K562 (cell line): ENCODE data around the gene ATP6V0A4. TPM values are rescaled to one million over a fixed set of nuclear protein-coding genes. Genes with fewer than 3 reads are reported as not detected.

Experiments
- ATAC-seq: fragments of 200-7000 bp; cut with Tn5 transposase; 3 replicates; pipeline ENCODE4 v1.9.1; 2020; ENCODE audit warnings: moderate library complexity
- BruUV-seq: library from RNA; stranded (reverse); fragments of 400-500 nt; replicated peaks from 2 replicates; lab custom pipeline; 2021; lab: Mats Ljungman, UMichigan
- CTCF ChIA-PET: fragments of 300-600 bp; formaldehyde crosslinking; extraction: SDS; loops from one replicate; lab custom pipeline; 2021; ENCODE audit warnings: low intra/inter-chr PET ratio; lab: Yijun Ruan, JAX
- POLR2A ChIA-PET: fragments of 300-600, 350-650 bp; sonication (Branson Sonifier 250); formaldehyde crosslinking; extraction: SDS; loops from one replicate; lab custom pipeline; 2021; ENCODE audit warnings: antibody characterized with exemption, inconsistent platforms; lab: Yijun Ruan, JAX
- DNase-seq, 4 experiments: peaks; one replicate each; pipeline versions ENCODE4 v3.0.0 to v3.0.0-alpha.2; 2011 to 2018; ENCODE audit warnings: low spot score in 3 of 4, mixed read lengths in 3 of 4; ENCODE audit errors: extremely low read depth in 1 of 4
- FAIRE-seq: peaks from 2 replicates; lab custom pipeline; 2011; peaks lifted over from hg19 to GRCh38; lab: Jason Lieb, UNC
- H2AFZ ChIP-seq: 2 replicates; pipeline ENCODE4 v1.6.0; 2011; ENCODE audit warnings: low read depth, low read length, control low read depth, inconsistent platforms
- H3K27ac ChIP-seq: fragments of 200-600 bp; 3 replicates; pipeline ENCODE4 v1.8.0; 2011; ENCODE audit warnings: low read depth, mild to moderate bottlenecking, control low read depth, inconsistent platforms, low read length, moderate library complexity, mixed read lengths; ENCODE audit errors: extremely low read depth
- H3K27me3 ChIP-seq, 2 experiments: fragments of 300-600 bp in 1 of 2; 2 replicates in 1 of 2; 3 replicates in 1 of 2; pipeline versions ENCODE4 v1.6.0 to v1.8.0; 2011; ENCODE audit warnings: inconsistent platforms in 2 of 2, low read length in 2 of 2, mild to moderate bottlenecking in 1 of 2, mixed read lengths in 1 of 2, moderate library complexity in 1 of 2; ENCODE audit not compliant: control insufficient read depth in 2 of 2, insufficient read depth in 2 of 2
- H3K36me3 ChIP-seq: fragments of 300-600 bp; 3 replicates; pipeline ENCODE4 v1.8.0; 2011; ENCODE audit warnings: mild to moderate bottlenecking, low read length, inconsistent platforms; ENCODE audit not compliant: control insufficient read depth, insufficient read depth
- H3K4me1 ChIP-seq, 2 experiments: fragments of 200-600 bp in 1 of 2; replicated peaks in 1 of 2; 2 replicates in 1 of 2; 3 replicates in 1 of 2; pipeline versions ENCODE4 v1.5.1 to v1.8.0; 2011; ENCODE audit warnings: inconsistent platforms in 2 of 2, low read length in 2 of 2, mild to moderate bottlenecking in 1 of 2, mixed read lengths in 1 of 2, moderate library complexity in 1 of 2; ENCODE audit not compliant: control insufficient read depth in 2 of 2, insufficient read depth in 2 of 2
- H3K4me2 ChIP-seq: 2 replicates; pipeline ENCODE4 v1.6.1; 2011; ENCODE audit warnings: low read length, control low read depth, inconsistent platforms, mixed read lengths; ENCODE audit not compliant: insufficient read depth
- H3K4me3 ChIP-seq: fragments of 200-600 bp; sonication (generic), shearing (Covaris generic); 2 replicates; pipeline ENCODE4 v1.5.1; 2016; ENCODE audit warnings: control low read depth, inconsistent platforms
- H3K79me2 ChIP-seq: fragments of 200-600 bp; 3 replicates; pipeline ENCODE4 v1.8.0; 2011; ENCODE audit warnings: low read length, inconsistent platforms; ENCODE audit not compliant: control insufficient read depth, insufficient read depth
- H3K9ac ChIP-seq, 2 experiments: 2 replicates each; pipeline versions ENCODE4 v1.6.0 to v1.6.1; 2011; ENCODE audit warnings: low read depth in 2 of 2, low read length in 2 of 2, control low read depth in 1 of 2, inconsistent platforms in 1 of 2, mild to moderate bottlenecking in 1 of 2, mixed read lengths in 1 of 2; ENCODE audit not compliant: insufficient read depth in 1 of 2
- H3K9me1 ChIP-seq: one replicate; pipeline ENCODE4 v1.6.0; 2011; ENCODE audit warnings: inconsistent platforms, mild to moderate bottlenecking, low read length, moderate library complexity; ENCODE audit not compliant: control insufficient read depth, insufficient read depth
- H3K9me3 ChIP-seq: replicated peaks from 2 replicates; pipeline ENCODE4 v1.5.1; 2011; ENCODE audit warnings: low read depth, low read length, inconsistent platforms; ENCODE audit not compliant: control insufficient read depth, insufficient read depth
- H4K20me1 ChIP-seq: replicated peaks from 2 replicates; pipeline ENCODE4 v1.6.1; 2011; ENCODE audit warnings: low read length, inconsistent platforms, mixed read lengths; ENCODE audit not compliant: control insufficient read depth, insufficient read depth
- ARID2 ChIP-seq: fragments of 450-650 bp; IDR thresholded peaks from 2 replicates; pipeline ENCODE4 v1.6.1; 2017; ENCODE audit warnings: antibody characterized with exemption, mild to moderate bottlenecking
- ARID3A ChIP-seq: IDR thresholded peaks from 2 replicates; pipeline ENCODE4 v1.6.1; 2012; ENCODE audit warnings: low read depth, low read length, improper control_type of control experiment, borderline replicate concordance
- CREM ChIP-seq: IDR thresholded peaks from 2 replicates; pipeline ENCODE4 v1.6.1; 2014; ENCODE audit warnings: antibody characterized with exemption, low read depth
- FOSL1 ChIP-seq: fragments of 200-800 bp; sonication (Bioruptor generic); conservative IDR thresholded peaks from 2 replicates; pipeline ENCODE4 v1.6.1; 2016; ENCODE audit warnings: missing genetic modification characterization, missing compliant biosample characterization
- HDAC2 ChIP-seq: fragments of 450-650 bp; IDR thresholded peaks from 2 replicates; pipeline ENCODE4 v1.6.1; 2016; ENCODE audit warnings: mild to moderate bottlenecking
- JUN ChIP-seq, 2 experiments: sonication (generic) in 1 of 2; formaldehyde crosslinking in 1 of 2; IDR thresholded peaks; 2 replicates each; pipeline versions ENCODE4 v1.6.1 to v1.8.0; 2012 to 2022; ENCODE audit warnings: borderline replicate concordance in 2 of 2, mild to moderate bottlenecking in 2 of 2, improper control_type of control experiment in 1 of 2, low read depth in 1 of 2, low read length in 1 of 2, missing genetic modification reagents in 1 of 2
- TAF9B ChIP-seq: fragments of 450-650 bp; IDR thresholded peaks from 2 replicates; pipeline ENCODE4 v1.6.1; 2018; ENCODE audit warnings: mild to moderate bottlenecking; ENCODE audit not compliant: partially characterized antibody
- TCF7L2 ChIP-seq: fragments of 150-350 bp; IDR thresholded peaks from 2 replicates; pipeline ENCODE4 v1.6.1; 2016; ENCODE audit warnings: low read depth, mild to moderate bottlenecking, low read length, moderate library complexity
- ZMIZ1 ChIP-seq, 2 experiments: fragments of 150-350 bp in 1 of 2; IDR thresholded peaks; 2 replicates each; pipeline ENCODE4 v1.6.1; 2012 to 2016; ENCODE audit warnings: low read depth in 2 of 2, low read length in 2 of 2, mild to moderate bottlenecking in 1 of 2, moderate library complexity in 1 of 2
- ZNF224 ChIP-seq: sonication (generic); formaldehyde crosslinking; IDR thresholded peaks from 2 replicates; pipeline ENCODE4 v1.8.0; 2022; ENCODE audit warnings: mild to moderate bottlenecking, missing genetic modification reagents
- WGBS: fragments of 100-300 bp; shearing (Covaris generic); methylation state at CpG from one replicate; pipeline ENCODE4 v1.1.6; 2016; ENCODE audit warnings: low coverage, mixed read lengths; ENCODE audit not compliant: insufficient coverage; ENCODE audit errors: missing lambda C conversion rate; 5-methylcytosine and 5-hydroxymethylcytosine counted together
- in situ Hi-C: fragments of 300-500 bp; cut with MboI; formaldehyde crosslinking; loops from 4 replicates; pipeline ENCODE4 v1.15.0; 2018; ENCODE audit warnings: inconsistent platforms, mixed read lengths
- intact Hi-C: fragments of 100-400 bp; cut with micrococcal nuclease; formaldehyde crosslinking; loops from 2 replicates; pipeline ENCODE4 v1.14.2; 2022
- polyA plus RNA-seq, 8 experiments: library from polyadenylated mRNA; depleted of rRNA in 4 of 8; stranded (reverse) in 5 of 8; unstranded in 3 of 8; fragments of >200 nt; fragmentation: Nextera tagmentation in 2 of 8; fragmentation: Illumina TruSeq in 1 of 8; extraction: Ambion mirVana in 2 of 8; extraction: Trizol in 1 of 8; gene quantifications; 2 replicates each; pipeline versions ENCODE4 v1.2.1 to v1.2.3, GENCODE V29; 2011 to 2014; ENCODE audit warnings: inconsistent platforms in 1 of 8, missing spikeins in 1 of 8
- total RNA-seq, 7 experiments: library from RNA; depleted of rRNA in 6 of 7; stranded (reverse); fragments of >200 nt in 6 of 7; fragmentation: Illumina TruSeq in 2 of 7; extraction: Trizol in 2 of 7; gene quantifications; 2 replicates each; pipeline versions ENCODE4 v1.2.1 to v1.2.3, GENCODE V29; 2011 to 2021; ENCODE audit warnings: low replicate concordance in 1 of 7
- TF ChIP-seq, protein P1 (sequence below): fragments of 450-650 bp; IDR thresholded peaks from 2 replicates; pipeline ENCODE4 v1.6.1; 2016; ENCODE audit warnings: borderline replicate concordance
- TF ChIP-seq, protein P2 (sequence below): IDR thresholded peaks from 3 replicates; pipeline ENCODE4 v1.6.1; 2011; ENCODE audit warnings: borderline replicate concordance, mild to moderate bottlenecking; ENCODE audit not compliant: insufficient read length, insufficient read depth

ATP6V0A4 gene
- total and polyA plus RNA-seq, 9 of the 15 experiments (the other 6 are each of a cell fraction or from before 2014, with no cell fraction given): 0.03 TPM; not detected in 8

- H3K9me3 ChIP-seq: no peaks in the 10 kb centered on the region
- H3K27me3 ChIP-seq: peaks cover 36 to 44% of the 10 kb centered on the region in 2 experiments
- DNase-seq: no peak
- no peak overlapping the region for H2AFZ ChIP-seq
- H4K20me1 ChIP-seq: no peaks in the 10 kb centered on the region
- H3K4me3 ChIP-seq: no peak overlapping the region
- intact Hi-C loops (no loop called here), in situ Hi-C loops (no loop called here)
- H3K4me1 ChIP-seq: no peaks in the 10 kb centered on the region; a peak in 1 of 5 replicates
- no peak for ATAC-seq
- no peaks in the 10 kb centered on the region for H3K79me2 ChIP-seq
- no peak overlapping the region for H3K4me2 ChIP-seq
- H3K27ac ChIP-seq: no peak overlapping the region
- 4% methylated on average over 10 of the region's 10 CpGs for WGBS
- no TSS peak for BruUV-seq
- H3K9ac ChIP-seq: no peak overlapping the region
- no peaks in the 10 kb centered on the region for H3K36me3 ChIP-seq
- no peak for FAIRE-seq
- no peaks in the 10 kb centered on the region for H3K9me1 ChIP-seq
- ChIA-PET POLR2A (no interaction called here), CTCF (no interaction called here)
- TF ChIP-seq TAF9B: no peak
- no peak for TF ChIP-seq ARID2
- no peak for TF ChIP-seq JUN (IDR thresholded peaks at IDR 0.05; ENCODE audit: borderline replicate concordance, low read depth, low read length)
- TF ChIP-seq JUN (CRISPR knock-in tag; IDR thresholded peaks at IDR 0.05; ENCODE audit: borderline replicate concordance): no peak
- TF ChIP-seq, protein P1, sequence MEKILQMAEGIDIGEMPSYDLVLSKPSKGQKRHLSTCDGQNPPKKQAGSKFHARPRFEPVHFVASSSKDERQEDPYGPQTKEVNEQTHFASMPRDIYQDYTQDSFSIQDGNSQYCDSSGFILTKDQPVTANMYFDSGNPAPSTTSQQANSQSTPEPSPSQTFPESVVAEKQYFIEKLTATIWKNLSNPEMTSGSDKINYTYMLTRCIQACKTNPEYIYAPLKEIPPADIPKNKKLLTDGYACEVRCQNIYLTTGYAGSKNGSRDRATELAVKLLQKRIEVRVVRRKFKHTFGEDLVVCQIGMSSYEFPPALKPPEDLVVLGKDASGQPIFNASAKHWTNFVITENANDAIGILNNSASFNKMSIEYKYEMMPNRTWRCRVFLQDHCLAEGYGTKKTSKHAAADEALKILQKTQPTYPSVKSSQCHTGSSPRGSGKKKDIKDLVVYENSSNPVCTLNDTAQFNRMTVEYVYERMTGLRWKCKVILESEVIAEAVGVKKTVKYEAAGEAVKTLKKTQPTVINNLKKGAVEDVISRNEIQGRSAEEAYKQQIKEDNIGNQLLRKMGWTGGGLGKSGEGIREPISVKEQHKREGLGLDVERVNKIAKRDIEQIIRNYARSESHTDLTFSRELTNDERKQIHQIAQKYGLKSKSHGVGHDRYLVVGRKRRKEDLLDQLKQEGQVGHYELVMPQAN: no peak
- TF ChIP-seq, protein P2, sequence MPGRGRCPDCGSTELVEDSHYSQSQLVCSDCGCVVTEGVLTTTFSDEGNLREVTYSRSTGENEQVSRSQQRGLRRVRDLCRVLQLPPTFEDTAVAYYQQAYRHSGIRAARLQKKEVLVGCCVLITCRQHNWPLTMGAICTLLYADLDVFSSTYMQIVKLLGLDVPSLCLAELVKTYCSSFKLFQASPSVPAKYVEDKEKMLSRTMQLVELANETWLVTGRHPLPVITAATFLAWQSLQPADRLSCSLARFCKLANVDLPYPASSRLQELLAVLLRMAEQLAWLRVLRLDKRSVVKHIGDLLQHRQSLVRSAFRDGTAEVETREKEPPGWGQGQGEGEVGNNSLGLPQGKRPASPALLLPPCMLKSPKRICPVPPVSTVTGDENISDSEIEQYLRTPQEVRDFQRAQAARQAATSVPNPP: no peak
- TF ChIP-seq ZMIZ1 (IDR thresholded peaks at IDR 0.05; ENCODE audit: low read depth in 2 of 2, low read length in 2 of 2): no peak
- TF ChIP-seq TCF7L2: no peak
- TF ChIP-seq ARID3A: no peak
- no peak for TF ChIP-seq FOSL1
- no peak for TF ChIP-seq HDAC2
- TF ChIP-seq CREM: no peak
- no peak for TF ChIP-seq ZNF224 (CRISPR knock-in tag)
Observed at GRCh38 chr7:138727336-138728099, 70.5 kb downstream of the ATP6V0A4 start.
